HCT116 (cell line): ENCODE results near the gene HOPX. TPM values are rescaled to one million over a fixed set of nuclear protein-coding genes. Genes with fewer than 3 reads are reported as not detected.
A peak's percentile ranks its signal among the peaks of the same experiment; 100 is the strongest.

Source experiments
- ATAC-seq: fragments of 200-7000 bp; cut with Tn5 transposase; 2 replicates; pipeline ENCODE4 v1.9.1; 2020; ENCODE audit warnings: mild to moderate bottlenecking, moderate library complexity
- BruUV-seq: library from RNA; stranded (reverse); fragments of 400-500 nt; replicated peaks from 2 replicates; lab custom pipeline; 2021; lab: Mats Ljungman, UMichigan
- CTCF ChIA-PET: fragments of 300-600 bp; sonication (Branson Sonifier 250); formaldehyde crosslinking; loops from one replicate; lab custom pipeline; 2021; ENCODE audit warnings: antibody characterized with exemption; lab: Charles Lee
- POLR2A ChIA-PET: fragments of 300-600, 350-600 bp; sonication (Branson Sonifier 250); formaldehyde crosslinking; loops from one replicate; lab custom pipeline; 2021; ENCODE audit warnings: antibody characterized with exemption; lab: Charles Lee
- RAD21 ChIA-PET, 2 experiments: fragments of 300-600 bp; sonication (Branson Sonifier 250); formaldehyde crosslinking; loops; one replicate each; lab custom pipeline; 2023; ENCODE audit warnings: low total read pairs in 2 of 2; ENCODE audit not compliant: uncharacterized antibody in 2 of 2, unreplicated experiment in 2 of 2, low non-redundant PET in 1 of 2; lab: Charles Lee
- DNase-seq: peaks from one replicate; pipeline ENCODE4 v3.0.0-alpha.2; 2010; ENCODE audit warnings: low read depth, low spot score
- H2AFZ ChIP-seq: fragments of 200-600 bp; shearing (Covaris generic), sonication (generic); 2 replicates; pipeline ENCODE4 v1.6.1; 2017; ENCODE audit warnings: low read depth, mixed run types, mixed read lengths, antibody characterized with exemption, low read length; ENCODE audit not compliant: poor library complexity, severe bottlenecking
- H3K27ac ChIP-seq: 2 replicates; pipeline ENCODE4 v1.5.1; 2012; ENCODE audit warnings: low read depth, low read length
- H3K27me3 ChIP-seq: fragments of 200-600 bp; sonication (generic); 2 replicates; pipeline ENCODE4 v1.6.1; 2016; ENCODE audit warnings: mixed run types, low read length, mixed read lengths; ENCODE audit not compliant: insufficient read depth
- H3K36me3 ChIP-seq, 2 experiments: fragments of 200-500 bp in 1 of 2; fragments of 200-600 bp in 1 of 2; sonication (Bioruptor generic) in 1 of 2; sonication (generic) in 1 of 2; 2 replicates each; pipeline versions ENCODE4 v1.5.1 to v1.6.1; 2014 to 2016; ENCODE audit warnings: low read length in 2 of 2, inconsistent platforms in 1 of 2, mixed read lengths in 1 of 2, mixed run types in 1 of 2; ENCODE audit not compliant: insufficient read depth in 2 of 2, control insufficient read depth in 1 of 2
- H3K4me1 ChIP-seq, 2 experiments: fragments of 200-600 bp in 1 of 2; sonication (generic) in 1 of 2; 2 replicates each; pipeline versions ENCODE4 v1.5.1 to v1.6.1; 2012 to 2017; ENCODE audit warnings: low read length in 2 of 2, inconsistent platforms in 1 of 2, mild to moderate bottlenecking in 1 of 2, mixed read lengths in 1 of 2, mixed run types in 1 of 2, moderate library complexity in 1 of 2; ENCODE audit not compliant: insufficient read depth in 2 of 2, control insufficient read depth in 1 of 2
- H3K4me2 ChIP-seq: fragments of 200-600 bp; sonication (generic); 2 replicates; pipeline ENCODE4 v1.6.1; 2017; ENCODE audit warnings: mixed run types, low read length, mixed read lengths
- H3K4me3 ChIP-seq, 2 experiments: fragments of 200-600 bp in 1 of 2; sonication (generic) in 1 of 2; replicated peaks in 1 of 2; 2 replicates each; pipeline ENCODE4 v1.5.1; 2011 to 2016; ENCODE audit warnings: low read length in 2 of 2, control low read depth in 1 of 2, low read depth in 1 of 2, mild to moderate bottlenecking in 1 of 2, mixed read lengths in 1 of 2, mixed run types in 1 of 2
- H3K79me2 ChIP-seq: fragments of 200-600 bp; sonication (generic); 2 replicates; pipeline ENCODE4 v1.6.1; 2017; ENCODE audit warnings: mild to moderate bottlenecking, mixed run types, low read length, moderate library complexity, mixed read lengths; ENCODE audit not compliant: insufficient read depth
- H3K9ac ChIP-seq: fragments of 200-600 bp; sonication (generic); 2 replicates; pipeline ENCODE4 v1.6.1; 2016; ENCODE audit warnings: low read length, mixed read lengths
- H3K9me2 ChIP-seq: fragments of 200-600 bp; sonication (generic), shearing (Covaris generic); 2 replicates; pipeline ENCODE4 v1.6.1; 2017; ENCODE audit warnings: mixed run types, mild to moderate bottlenecking, moderate library complexity; ENCODE audit not compliant: insufficient read depth
- H3K9me3 ChIP-seq, 2 experiments: fragments of 200-500 bp in 1 of 2; fragments of 200-600 bp in 1 of 2; sonication (Bioruptor generic) in 1 of 2; sonication (generic) in 1 of 2; 2 replicates each; pipeline ENCODE4 v1.6.1; 2014 to 2017; ENCODE audit warnings: low read length in 2 of 2, mixed read lengths in 2 of 2, inconsistent platforms in 1 of 2, low read depth in 1 of 2, mild to moderate bottlenecking in 1 of 2, mixed run types in 1 of 2, moderate library complexity in 1 of 2; ENCODE audit not compliant: control insufficient read depth in 1 of 2, insufficient read depth in 1 of 2
- H4K20me1 ChIP-seq: fragments of 200-600 bp; sonication (generic), shearing (Covaris generic); 2 replicates; pipeline ENCODE4 v1.6.1; 2017; ENCODE audit warnings: mixed run types, mild to moderate bottlenecking, moderate library complexity; ENCODE audit not compliant: insufficient read depth
- CBX3 ChIP-seq: IDR thresholded peaks from 2 replicates; pipeline ENCODE4 v1.6.1; 2012; ENCODE audit warnings: low read depth
- CEBPB ChIP-seq: IDR thresholded peaks from 2 replicates; pipeline ENCODE4 v1.6.1; 2012; ENCODE audit warnings: low read depth
- FOSL1 ChIP-seq: IDR thresholded peaks from 2 replicates; pipeline ENCODE4 v1.6.1; 2012; ENCODE audit warnings: low read depth
- POLR2A ChIP-seq: IDR thresholded peaks from 2 replicates; pipeline ENCODE4 v1.7.0; 2011; ENCODE audit warnings: borderline replicate concordance; ENCODE audit not compliant: insufficient read depth, insufficient read length; ENCODE audit errors: extremely low read depth
- POLR2AphosphoS5 ChIP-seq: IDR thresholded peaks from 2 replicates; pipeline ENCODE4 v1.6.1; 2011; ENCODE audit warnings: mild to moderate bottlenecking, low read depth, low read length, moderate library complexity
- RAD21 ChIP-seq: IDR thresholded peaks from 2 replicates; pipeline ENCODE4 v1.6.1; 2012; ENCODE audit warnings: low read depth, mild to moderate bottlenecking
- SP1 ChIP-seq: IDR thresholded peaks from 2 replicates; pipeline ENCODE4 v1.6.1; 2012; ENCODE audit warnings: low read depth
- SRF ChIP-seq: IDR thresholded peaks from 2 replicates; pipeline ENCODE4 v1.6.1; 2012; ENCODE audit warnings: low read depth
- TCF7L2 ChIP-seq: IDR thresholded peaks from 2 replicates; pipeline ENCODE4 v1.7.0; 2011; ENCODE audit warnings: borderline replicate concordance, inconsistent platforms; ENCODE audit not compliant: insufficient read depth, insufficient read length; ENCODE audit errors: extremely low read depth
- YY1 ChIP-seq: IDR thresholded peaks from 2 replicates; pipeline ENCODE4 v1.6.1; 2011; ENCODE audit warnings: low read length, low read depth, moderate library complexity, mild to moderate bottlenecking; ENCODE audit not compliant: insufficient replicate concordance; ENCODE audit errors: extremely low read depth
- ZNF274 ChIP-seq: fragments of 200-500 bp; sonication (Bioruptor generic); IDR thresholded peaks from 2 replicates; pipeline ENCODE4 v1.6.1; 2014; ENCODE audit warnings: mild to moderate bottlenecking, low read depth, low read length, inconsistent platforms
- intact Hi-C: fragments of 100-400 bp; cut with micrococcal nuclease; formaldehyde crosslinking; loops from 2 replicates; pipeline ENCODE4 v1.10.0; 2022
- total RNA-seq: library from RNA; stranded (reverse); gene quantifications from one replicate; pipeline ENCODE4 v1.2.1, GENCODE V29; 2021; ENCODE audit not compliant: unreplicated experiment
- TF ChIP-seq, protein P1 (sequence below), 3 experiments: fragments of 200-600 bp in 1 of 3; sonication (generic) in 1 of 3; IDR thresholded peaks in 2 of 3; conservative IDR thresholded peaks in 1 of 3; 2 replicates each; pipeline ENCODE4 v1.5.1; 2012 to 2017; ENCODE audit warnings: low read depth in 2 of 3, low read length in 2 of 3, antibody characterized with exemption in 1 of 3, borderline replicate concordance in 1 of 3, control low read depth in 1 of 3, mild to moderate bottlenecking in 1 of 3, mixed read lengths in 1 of 3, mixed run types in 1 of 3, moderate library complexity in 1 of 3; ENCODE audit not compliant: insufficient read depth in 1 of 3
- TF ChIP-seq, protein P2 (sequence below): IDR thresholded peaks from 2 replicates; pipeline ENCODE4 v1.6.1; 2011; ENCODE audit warnings: mild to moderate bottlenecking, low read length, moderate library complexity; ENCODE audit not compliant: insufficient replicate concordance; ENCODE audit errors: extremely low read depth

Gene HOPX
- total RNA-seq, 1 experiment from 2014 or later, result 0.42 TPM

DNA sequence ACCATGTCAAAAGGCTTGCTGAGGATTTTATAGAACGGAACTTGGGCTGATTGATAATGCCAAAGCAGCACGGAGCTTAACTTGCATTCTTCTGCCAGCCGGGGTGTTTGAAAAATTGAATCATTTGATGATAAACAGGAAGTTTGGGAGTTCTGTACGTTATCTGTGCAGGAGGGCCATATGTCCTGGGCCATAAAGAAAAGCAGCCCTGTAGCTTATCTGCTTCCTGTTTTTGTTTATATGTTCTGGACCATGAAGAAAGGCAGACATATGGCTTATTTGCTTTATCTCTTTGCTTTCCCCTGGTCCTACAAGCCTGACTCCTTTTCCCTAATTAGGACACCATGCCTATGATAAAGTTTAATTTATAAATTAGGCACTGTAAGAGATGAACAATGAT, 62.4 kb downstream of the HOPX start (continued):
- TF ChIP-seq, protein P1, sequence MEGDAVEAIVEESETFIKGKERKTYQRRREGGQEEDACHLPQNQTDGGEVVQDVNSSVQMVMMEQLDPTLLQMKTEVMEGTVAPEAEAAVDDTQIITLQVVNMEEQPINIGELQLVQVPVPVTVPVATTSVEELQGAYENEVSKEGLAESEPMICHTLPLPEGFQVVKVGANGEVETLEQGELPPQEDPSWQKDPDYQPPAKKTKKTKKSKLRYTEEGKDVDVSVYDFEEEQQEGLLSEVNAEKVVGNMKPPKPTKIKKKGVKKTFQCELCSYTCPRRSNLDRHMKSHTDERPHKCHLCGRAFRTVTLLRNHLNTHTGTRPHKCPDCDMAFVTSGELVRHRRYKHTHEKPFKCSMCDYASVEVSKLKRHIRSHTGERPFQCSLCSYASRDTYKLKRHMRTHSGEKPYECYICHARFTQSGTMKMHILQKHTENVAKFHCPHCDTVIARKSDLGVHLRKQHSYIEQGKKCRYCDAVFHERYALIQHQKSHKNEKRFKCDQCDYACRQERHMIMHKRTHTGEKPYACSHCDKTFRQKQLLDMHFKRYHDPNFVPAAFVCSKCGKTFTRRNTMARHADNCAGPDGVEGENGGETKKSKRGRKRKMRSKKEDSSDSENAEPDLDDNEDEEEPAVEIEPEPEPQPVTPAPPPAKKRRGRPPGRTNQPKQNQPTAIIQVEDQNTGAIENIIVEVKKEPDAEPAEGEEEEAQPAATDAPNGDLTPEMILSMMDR (IDR thresholded peaks at IDR 0.05 in 2 of 3, conservative IDR thresholded peaks at IDR 0.05 in 1 of 3; ENCODE audit: borderline replicate concordance in 1 of 3, insufficient read depth in 1 of 3, low read depth in 2 of 3, low read length in 2 of 3), result no peak
- no peak for TF ChIP-seq SP1
- TF ChIP-seq FOSL1, result no peak

DNA sequence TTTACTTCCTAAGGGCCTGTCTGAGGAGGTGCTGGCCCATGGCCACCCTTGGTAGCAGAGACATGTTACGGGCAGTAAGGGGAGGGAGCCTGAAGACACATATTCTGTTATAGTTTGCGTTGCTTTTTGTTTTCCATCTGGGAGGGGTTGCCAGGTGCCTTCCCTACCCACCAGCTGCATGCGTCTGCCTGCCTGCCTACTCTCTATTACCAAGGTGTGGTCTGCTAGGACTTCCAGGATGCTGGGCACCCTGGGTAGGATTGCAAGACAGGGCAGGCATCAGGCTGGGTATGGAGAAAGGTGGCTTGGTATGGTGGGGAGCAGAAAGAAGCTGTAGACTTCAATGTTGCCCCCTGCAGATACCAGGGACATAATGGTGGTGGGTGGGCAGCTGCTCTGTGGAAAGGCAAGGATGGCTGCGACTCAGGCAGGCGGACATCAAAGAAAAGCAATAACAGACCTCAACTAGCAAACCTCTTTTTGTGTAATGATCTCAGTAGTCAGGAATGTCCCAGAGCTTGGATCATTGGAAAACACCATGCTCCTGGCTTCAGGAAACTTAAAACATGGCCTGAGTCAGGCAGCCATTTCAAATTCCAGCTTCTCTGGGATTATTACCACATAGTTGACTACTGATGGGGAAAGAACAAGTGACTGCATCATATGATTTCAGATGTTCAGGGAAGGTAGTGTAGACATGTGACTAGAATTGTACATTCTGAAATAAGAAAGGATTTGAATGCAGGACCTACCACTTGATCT, 67.8 kb downstream of the HOPX start:
- RAD21 ChIA-PET, result no interaction called here
- H3K4me2 ChIP-seq, result peak overlapping the region; percentile 15
- no peak for DNase-seq
- no peaks in the 10 kb centered on the region for H3K79me2 ChIP-seq
- H3K4me3 ChIP-seq, result no peak overlapping the region
- intact Hi-C loops, result no loop called here
- H4K20me1 ChIP-seq, result no peaks in the 10 kb centered on the region
- CTCF ChIA-PET, result no interaction called here
- TF ChIP-seq, protein P2, sequence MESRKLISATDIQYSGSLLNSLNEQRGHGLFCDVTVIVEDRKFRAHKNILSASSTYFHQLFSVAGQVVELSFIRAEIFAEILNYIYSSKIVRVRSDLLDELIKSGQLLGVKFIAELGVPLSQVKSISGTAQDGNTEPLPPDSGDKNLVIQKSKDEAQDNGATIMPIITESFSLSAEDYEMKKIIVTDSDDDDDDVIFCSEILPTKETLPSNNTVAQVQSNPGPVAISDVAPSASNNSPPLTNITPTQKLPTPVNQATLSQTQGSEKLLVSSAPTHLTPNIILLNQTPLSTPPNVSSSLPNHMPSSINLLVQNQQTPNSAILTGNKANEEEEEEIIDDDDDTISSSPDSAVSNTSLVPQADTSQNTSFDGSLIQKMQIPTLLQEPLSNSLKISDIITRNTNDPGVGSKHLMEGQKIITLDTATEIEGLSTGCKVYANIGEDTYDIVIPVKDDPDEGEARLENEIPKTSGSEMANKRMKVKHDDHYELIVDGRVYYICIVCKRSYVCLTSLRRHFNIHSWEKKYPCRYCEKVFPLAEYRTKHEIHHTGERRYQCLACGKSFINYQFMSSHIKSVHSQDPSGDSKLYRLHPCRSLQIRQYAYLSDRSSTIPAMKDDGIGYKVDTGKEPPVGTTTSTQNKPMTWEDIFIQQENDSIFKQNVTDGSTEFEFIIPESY, result no peak
- TF ChIP-seq FOSL1, result no peak
- no peak for TF ChIP-seq RAD21
- TF ChIP-seq YY1, result no peak
- TF ChIP-seq CBX3, result no peak
- no peak; the same call in 1 of the 2 replicates for TF ChIP-seq CEBPB
- TF ChIP-seq SRF, result no peak
- TF ChIP-seq POLR2A, result no peak
- no peak for TF ChIP-seq POLR2AphosphoS5
- no peak for TF ChIP-seq TCF7L2
- TF ChIP-seq ZNF274, result no peak
- TF ChIP-seq, protein P1 (IDR thresholded peaks at IDR 0.05 in 2 of 3, conservative IDR thresholded peaks at IDR 0.05 in 1 of 3; ENCODE audit: borderline replicate concordance in 1 of 3, insufficient read depth in 1 of 3, low read depth in 2 of 3, low read length in 2 of 3), result no peak
- H2AFZ ChIP-seq, result no peak overlapping the region
- H3K36me3 ChIP-seq, result no peaks in the 10 kb centered on the region
- H3K9me2 ChIP-seq, result no peaks in the 10 kb centered on the region
- H3K4me1 ChIP-seq, result peaks cover 0 to 13% of the 10 kb centered on the region in 2 experiments; a peak in 2 of 4 replicates
- H3K27me3 ChIP-seq, result no peaks in the 10 kb centered on the region
- no peak overlapping the region for H3K9ac ChIP-seq
- BruUV-seq, result no TSS peak
- no peak overlapping the region for H3K27ac ChIP-seq
- H3K9me3 ChIP-seq, result no peaks in the 10 kb centered on the region
- peak; percentile 59; the same call in 1 of the 2 replicates for ATAC-seq
- POLR2A ChIA-PET, result interaction anchor here (1.3 kb wide), 1 partner anchor 28 kb away, joined by 3 read pairs; no protein-coding TSS in a partner anchor
